Liver (tissue), 3 donors: ENCODE data around the gene TMEM59.

Experiments
- CTCF ChIP-seq: fragments of 150-350 bp; IDR thresholded peaks from 2 replicates; pipeline ENCODE4 v1.5.1; 2017; ENCODE audit warnings: improper control_type of control experiment, low read depth, low read length; ENCODE audit not compliant: missing input control
- HNF4A ChIP-seq, 2 donors: conservative IDR thresholded peaks; 2 replicates each; pipeline ENCODE4 v1.6.1; 2016; ENCODE audit warnings: antibody characterized with exemption in 2 of 2, mild to moderate bottlenecking in 2 of 2
- ZBTB33 ChIP-seq: IDR thresholded peaks from 2 replicates; pipeline ENCODE4 v1.6.1; 2016; ENCODE audit warnings: antibody characterized with exemption
- TF ChIP-seq, protein P1 (sequence below): IDR thresholded peaks from 2 replicates; pipeline ENCODE4 v1.6.1; 2016; ENCODE audit warnings: antibody characterized with exemption, mild to moderate bottlenecking
- donor health status: healthy.
- donor health status: healthy.

- TF ChIP-seq, protein P1, sequence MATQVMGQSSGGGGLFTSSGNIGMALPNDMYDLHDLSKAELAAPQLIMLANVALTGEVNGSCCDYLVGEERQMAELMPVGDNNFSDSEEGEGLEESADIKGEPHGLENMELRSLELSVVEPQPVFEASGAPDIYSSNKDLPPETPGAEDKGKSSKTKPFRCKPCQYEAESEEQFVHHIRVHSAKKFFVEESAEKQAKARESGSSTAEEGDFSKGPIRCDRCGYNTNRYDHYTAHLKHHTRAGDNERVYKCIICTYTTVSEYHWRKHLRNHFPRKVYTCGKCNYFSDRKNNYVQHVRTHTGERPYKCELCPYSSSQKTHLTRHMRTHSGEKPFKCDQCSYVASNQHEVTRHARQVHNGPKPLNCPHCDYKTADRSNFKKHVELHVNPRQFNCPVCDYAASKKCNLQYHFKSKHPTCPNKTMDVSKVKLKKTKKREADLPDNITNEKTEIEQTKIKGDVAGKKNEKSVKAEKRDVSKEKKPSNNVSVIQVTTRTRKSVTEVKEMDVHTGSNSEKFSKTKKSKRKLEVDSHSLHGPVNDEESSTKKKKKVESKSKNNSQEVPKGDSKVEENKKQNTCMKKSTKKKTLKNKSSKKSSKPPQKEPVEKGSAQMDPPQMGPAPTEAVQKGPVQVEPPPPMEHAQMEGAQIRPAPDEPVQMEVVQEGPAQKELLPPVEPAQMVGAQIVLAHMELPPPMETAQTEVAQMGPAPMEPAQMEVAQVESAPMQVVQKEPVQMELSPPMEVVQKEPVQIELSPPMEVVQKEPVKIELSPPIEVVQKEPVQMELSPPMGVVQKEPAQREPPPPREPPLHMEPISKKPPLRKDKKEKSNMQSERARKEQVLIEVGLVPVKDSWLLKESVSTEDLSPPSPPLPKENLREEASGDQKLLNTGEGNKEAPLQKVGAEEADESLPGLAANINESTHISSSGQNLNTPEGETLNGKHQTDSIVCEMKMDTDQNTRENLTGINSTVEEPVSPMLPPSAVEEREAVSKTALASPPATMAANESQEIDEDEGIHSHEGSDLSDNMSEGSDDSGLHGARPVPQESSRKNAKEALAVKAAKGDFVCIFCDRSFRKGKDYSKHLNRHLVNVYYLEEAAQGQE = no peak
- TF ChIP-seq CTCF (no peak), HNF4A (conservative IDR thresholded peaks at IDR 0.05) (peak in 1 of 2 donors; percentile 20), ZBTB33 (no peak)
These were observed 47.5 kb upstream of the TMEM59 start for GRCh38 chr1:54100500-54100899.
